Measurements from ENCODE around the gene FAM107B.

The FAM107B gene

DNA sequence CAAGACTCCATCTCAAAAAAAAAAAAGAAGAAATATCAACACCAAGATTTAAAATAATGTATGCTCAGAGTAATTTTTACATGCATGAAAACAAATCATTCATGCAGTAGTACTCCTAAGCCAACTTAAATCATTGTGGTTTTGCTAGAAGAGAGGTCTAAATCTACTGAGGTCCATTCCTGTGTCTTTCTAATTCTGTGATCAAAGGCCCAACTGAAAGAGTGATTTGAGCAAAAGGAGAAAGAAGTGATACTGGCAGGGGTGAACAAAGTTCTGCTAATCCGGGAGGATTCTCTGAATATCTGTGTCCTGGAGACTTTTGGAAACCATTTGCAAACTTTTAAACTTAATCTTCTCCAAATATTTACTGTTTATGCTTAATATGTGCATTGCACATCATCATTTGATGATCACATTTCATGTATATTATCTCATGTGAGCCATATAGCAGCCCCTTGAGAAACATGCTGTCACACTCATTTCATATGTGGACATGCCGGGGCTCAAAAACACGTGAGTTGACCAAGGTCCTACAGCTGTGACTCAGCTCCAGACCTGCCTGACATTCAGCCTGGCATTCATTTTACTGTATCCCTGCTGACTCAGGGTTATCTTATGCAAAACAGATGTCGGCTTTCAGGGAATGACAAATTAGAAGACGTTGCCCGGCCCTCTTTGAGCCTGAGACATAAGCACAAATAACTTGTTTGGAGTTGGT lies 76.4 kb downstream of the FAM107B start:
- TF ChIP-seq ZFX (IDR thresholded peaks at IDR 0.05), result no peak
- TF ChIP-seq, protein P1, sequence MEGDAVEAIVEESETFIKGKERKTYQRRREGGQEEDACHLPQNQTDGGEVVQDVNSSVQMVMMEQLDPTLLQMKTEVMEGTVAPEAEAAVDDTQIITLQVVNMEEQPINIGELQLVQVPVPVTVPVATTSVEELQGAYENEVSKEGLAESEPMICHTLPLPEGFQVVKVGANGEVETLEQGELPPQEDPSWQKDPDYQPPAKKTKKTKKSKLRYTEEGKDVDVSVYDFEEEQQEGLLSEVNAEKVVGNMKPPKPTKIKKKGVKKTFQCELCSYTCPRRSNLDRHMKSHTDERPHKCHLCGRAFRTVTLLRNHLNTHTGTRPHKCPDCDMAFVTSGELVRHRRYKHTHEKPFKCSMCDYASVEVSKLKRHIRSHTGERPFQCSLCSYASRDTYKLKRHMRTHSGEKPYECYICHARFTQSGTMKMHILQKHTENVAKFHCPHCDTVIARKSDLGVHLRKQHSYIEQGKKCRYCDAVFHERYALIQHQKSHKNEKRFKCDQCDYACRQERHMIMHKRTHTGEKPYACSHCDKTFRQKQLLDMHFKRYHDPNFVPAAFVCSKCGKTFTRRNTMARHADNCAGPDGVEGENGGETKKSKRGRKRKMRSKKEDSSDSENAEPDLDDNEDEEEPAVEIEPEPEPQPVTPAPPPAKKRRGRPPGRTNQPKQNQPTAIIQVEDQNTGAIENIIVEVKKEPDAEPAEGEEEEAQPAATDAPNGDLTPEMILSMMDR (conservative IDR thresholded peaks at IDR 0.05), result no peak
- no peak overlapping the region for H3K27ac ChIP-seq

DNA sequence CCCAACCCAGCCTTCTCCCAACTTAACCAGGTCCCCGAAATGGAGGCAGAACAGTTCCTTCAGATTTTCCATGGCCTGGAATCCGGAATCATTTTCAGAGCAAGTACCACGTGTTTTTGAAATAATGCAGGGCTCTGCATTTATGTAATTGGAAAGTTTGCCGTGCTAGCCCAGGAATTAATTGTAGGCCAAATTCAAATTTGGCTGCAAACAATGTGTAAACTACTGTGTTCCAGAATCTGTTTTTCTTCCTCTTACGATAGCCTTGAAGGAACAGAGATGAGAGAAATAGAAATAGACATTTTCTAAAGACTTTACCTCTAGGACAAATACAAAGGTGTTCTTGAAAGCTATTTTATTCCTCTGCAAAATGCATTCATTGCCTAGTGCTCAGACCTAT lies 77.4 kb downstream of the FAM107B start:
- no peak overlapping the region for H3K27ac ChIP-seq
- TF ChIP-seq ZFX (IDR thresholded peaks at IDR 0.05), result no peak
- TF ChIP-seq, protein P1 (conservative IDR thresholded peaks at IDR 0.05), result no peak

DNA sequence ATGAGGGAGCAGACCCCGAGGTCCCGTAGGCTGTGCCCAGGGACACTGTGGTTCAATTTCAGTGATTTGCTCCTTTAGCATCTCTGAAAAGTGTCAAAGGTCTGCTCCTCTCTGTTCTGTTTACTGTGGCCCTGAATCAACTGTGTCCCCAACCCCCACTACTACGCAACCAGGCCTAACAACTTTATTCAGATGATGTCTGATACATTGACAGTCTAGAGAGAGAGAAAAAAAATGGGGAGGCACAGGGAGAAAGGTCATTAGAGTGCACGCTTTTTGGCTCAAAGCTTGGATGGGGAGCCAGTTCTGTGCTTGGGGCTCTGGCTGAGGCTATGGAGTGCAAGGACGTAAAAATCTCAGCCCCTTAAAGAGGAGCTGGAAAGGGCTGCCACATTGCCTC lies 77.9 kb downstream of the FAM107B start:
- TF ChIP-seq ZFX (IDR thresholded peaks at IDR 0.05), result no peak
- TF ChIP-seq, protein P1 (conservative IDR thresholded peaks at IDR 0.05), result no peak
- H3K27ac ChIP-seq, result no peak overlapping the region

DNA sequence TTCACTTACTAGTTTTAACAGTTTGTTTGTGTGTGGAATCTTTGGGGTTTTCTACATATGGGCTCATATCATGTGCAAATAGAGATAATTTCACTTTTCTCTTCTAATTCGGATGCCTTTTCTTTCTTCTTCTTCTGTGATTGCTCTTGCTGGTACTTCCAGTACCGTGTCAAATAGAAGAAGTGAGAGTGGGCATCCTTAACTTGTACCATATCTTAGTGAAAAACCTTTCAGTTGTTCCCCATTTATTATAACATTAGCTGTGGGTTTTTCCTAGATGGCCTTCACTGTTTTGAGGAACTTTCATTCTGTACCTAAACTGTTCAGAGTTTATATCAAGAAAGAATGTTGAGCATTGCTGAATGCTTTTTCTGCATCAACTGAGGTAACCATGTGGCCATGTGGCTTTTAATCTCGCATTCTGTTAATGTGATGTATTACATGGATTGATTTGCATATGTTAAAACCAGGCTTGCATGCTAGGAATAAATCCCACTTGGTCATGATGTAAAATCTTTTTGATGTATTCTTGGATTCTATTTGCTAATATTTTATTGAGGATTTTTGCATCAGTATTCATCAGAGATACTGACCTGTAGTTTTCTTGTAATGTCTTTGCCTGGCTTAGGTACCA lies 78.7 kb downstream of the FAM107B start:
- TF ChIP-seq ZFX (IDR thresholded peaks at IDR 0.05), result no peak
- TF ChIP-seq, protein P1 (conservative IDR thresholded peaks at IDR 0.05), result no peak
- H3K27ac ChIP-seq, result no peak overlapping the region

DNA sequence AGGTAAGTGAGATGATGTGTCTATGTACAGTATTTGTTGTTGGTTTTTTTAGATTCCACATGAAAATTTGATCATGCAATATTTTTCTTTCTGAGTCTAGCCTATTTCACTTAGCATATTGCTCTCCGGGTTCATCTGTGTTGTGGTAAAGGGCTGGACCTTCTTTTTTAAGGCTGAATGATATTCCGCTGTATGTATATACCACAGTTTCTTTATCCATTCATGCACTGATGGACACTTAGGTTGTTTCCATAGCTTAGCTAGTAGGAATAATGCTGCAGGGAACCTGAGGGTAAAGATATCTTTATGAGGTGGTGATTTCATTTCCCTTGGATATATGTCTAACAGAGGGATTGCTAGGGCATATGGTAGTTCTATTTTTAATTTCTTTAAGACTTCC lies 80.8 kb downstream of the FAM107B start:
- H3K27ac ChIP-seq, result no peak overlapping the region
- TF ChIP-seq, protein P1 (conservative IDR thresholded peaks at IDR 0.05), result no peak

DNA sequence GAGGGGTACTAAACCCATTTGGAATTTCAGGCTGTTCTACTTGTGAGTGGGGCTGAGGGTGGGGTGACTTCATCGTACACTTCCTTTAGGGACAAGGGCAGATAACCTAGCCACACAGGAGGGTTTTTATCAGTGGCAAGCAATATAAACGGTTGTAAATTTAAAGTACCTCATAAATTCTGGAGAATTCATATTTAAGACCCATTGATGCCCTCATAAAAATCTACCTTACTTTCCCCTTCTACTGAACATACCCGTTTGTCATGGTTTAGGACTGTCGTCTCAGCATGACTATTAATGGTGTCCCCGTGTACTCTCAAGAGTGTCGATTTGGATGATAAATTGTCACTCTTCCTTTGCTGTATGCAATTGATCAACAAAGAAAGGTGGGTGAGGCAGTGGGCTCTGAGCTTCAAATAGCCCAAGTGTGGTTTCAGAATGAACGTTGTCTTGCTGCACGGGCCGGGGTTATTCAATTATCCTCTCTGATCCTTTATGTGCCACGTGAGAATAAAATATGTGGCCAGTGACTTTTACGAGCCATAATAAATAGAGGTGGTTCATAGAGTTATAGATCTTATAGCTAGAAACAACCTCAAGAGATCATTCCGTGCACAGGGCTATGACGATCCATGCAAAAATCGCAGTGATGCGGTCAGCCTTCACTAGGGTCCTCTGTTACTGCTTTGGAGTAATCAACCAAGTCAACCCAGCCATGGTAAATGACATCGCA lies 82.2 kb downstream of the FAM107B start:
- no peak overlapping the region for H3K27ac ChIP-seq
- no peak for TF ChIP-seq ZFX (IDR thresholded peaks at IDR 0.05)
- TF ChIP-seq, protein P1 (conservative IDR thresholded peaks at IDR 0.05), result no peak

DNA sequence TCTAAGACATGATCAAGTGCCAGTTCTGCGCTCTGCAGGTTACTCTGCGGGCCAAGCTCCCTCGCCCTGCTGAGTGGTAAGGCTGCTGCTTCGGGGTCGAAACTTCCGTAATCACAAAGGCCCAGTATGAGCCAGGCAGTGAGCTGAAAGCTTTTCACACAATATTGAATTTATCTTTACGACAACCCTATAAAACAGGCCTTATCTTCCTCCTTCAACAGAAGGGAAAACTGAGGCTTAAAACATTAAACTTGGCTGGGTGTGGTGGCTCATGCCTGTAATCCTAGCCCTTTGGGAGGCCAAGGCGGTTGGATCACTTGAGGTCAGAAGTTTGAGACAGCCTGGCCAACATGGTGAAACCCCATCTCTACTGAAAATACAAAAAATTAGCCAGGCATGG lies 83.3 kb downstream of the FAM107B start:
- TF ChIP-seq, protein P1 (conservative IDR thresholded peaks at IDR 0.05), result no peak
- TF ChIP-seq ZFX (IDR thresholded peaks at IDR 0.05), result no peak
- no peak overlapping the region; the same call in 1 of the 2 replicates for H3K27ac ChIP-seq
